Liver (tissue), 9 donors: ENCODE measurements around the gene RPS6KA6. TPM values are rescaled to one million over a fixed set of nuclear protein-coding genes. Genes with fewer than 3 reads are reported as not detected.

ENCODE experiments used
- DNase-seq: peaks from one replicate; pipeline ENCODE4 v3.0.0-alpha.2; 2017; ENCODE audit warnings: low spot score
- H3K27ac ChIP-seq, 2 donors: one replicate each; pipeline ENCODE4 v1.7.0; 2013; ENCODE audit warnings: inconsistent platforms in 2 of 2, low read length in 2 of 2, control low read depth in 1 of 2, low read depth in 1 of 2, mild to moderate bottlenecking in 1 of 2
- H3K27me3 ChIP-seq, 4 donors: one replicate each; pipeline versions ENCODE4 v1.6.1 to v1.7.0; 2013; ENCODE audit warnings: low read length in 3 of 4, inconsistent platforms in 1 of 4, mild to moderate bottlenecking in 1 of 4, moderate library complexity in 1 of 4; ENCODE audit not compliant: control insufficient read depth in 4 of 4, insufficient read depth in 4 of 4
- H3K36me3 ChIP-seq, 4 donors: one replicate each; pipeline versions ENCODE4 v1.6.1 to v1.7.0; 2013; ENCODE audit warnings: low read length in 3 of 4, mild to moderate bottlenecking in 3 of 4, low read depth in 1 of 4, moderate library complexity in 1 of 4; ENCODE audit not compliant: control insufficient read depth in 4 of 4, insufficient read depth in 3 of 4
- H3K4me1 ChIP-seq, 4 donors: one replicate each; pipeline versions ENCODE4 v1.6.1 to v1.7.0; 2013; ENCODE audit warnings: low read length in 3 of 4, mild to moderate bottlenecking in 3 of 4, moderate library complexity in 1 of 4; ENCODE audit not compliant: control insufficient read depth in 4 of 4, insufficient read depth in 4 of 4
- H3K4me3 ChIP-seq, 3 donors: one replicate each; pipeline versions ENCODE4 v1.6.1 to v1.7.0; 2013; ENCODE audit warnings: low read length in 3 of 3, control low read depth in 1 of 3, low read depth in 1 of 3, mild to moderate bottlenecking in 1 of 3
- H3K9ac ChIP-seq, 2 donors: one replicate each; pipeline ENCODE4 v1.7.0; 2013; ENCODE audit warnings: low read length in 2 of 2, mild to moderate bottlenecking in 2 of 2, moderate library complexity in 2 of 2, control low read depth in 1 of 2, low read depth in 1 of 2
- H3K9me3 ChIP-seq, 4 donors: one replicate each; pipeline versions ENCODE4 v1.6.1 to v1.7.0; 2013; ENCODE audit warnings: low read length in 3 of 4; ENCODE audit not compliant: control insufficient read depth in 4 of 4
- CTCF ChIP-seq: fragments of 150-350 bp; IDR thresholded peaks from 2 replicates; pipeline ENCODE4 v1.5.1; 2017; ENCODE audit warnings: improper control_type of control experiment, low read depth, low read length; ENCODE audit not compliant: missing input control
- EGR1 ChIP-seq, 2 donors: IDR thresholded peaks; 2 replicates each; pipeline ENCODE4 v1.6.1; 2016 to 2018; ENCODE audit warnings: antibody characterized with exemption in 2 of 2, low read depth in 2 of 2
- FOXA1 ChIP-seq: IDR thresholded peaks from 2 replicates; pipeline ENCODE4 v1.6.1; 2016; ENCODE audit warnings: antibody characterized with exemption
- FOXA2 ChIP-seq: IDR thresholded peaks from 2 replicates; pipeline ENCODE4 v1.6.1; 2016; ENCODE audit warnings: antibody characterized with exemption
- GABPA ChIP-seq, 2 donors: IDR thresholded peaks in 1 of 2; conservative IDR thresholded peaks in 1 of 2; 2 replicates each; pipeline ENCODE4 v1.6.1; 2016; ENCODE audit warnings: antibody characterized with exemption in 2 of 2, mild to moderate bottlenecking in 1 of 2, moderate library complexity in 1 of 2
- HNF4A ChIP-seq, 2 donors: conservative IDR thresholded peaks; 2 replicates each; pipeline ENCODE4 v1.6.1; 2016; ENCODE audit warnings: antibody characterized with exemption in 2 of 2, mild to moderate bottlenecking in 2 of 2
- HNF4G ChIP-seq: IDR thresholded peaks from 2 replicates; pipeline ENCODE4 v1.6.1; 2016; ENCODE audit warnings: antibody characterized with exemption
- JUND ChIP-seq, 2 donors: IDR thresholded peaks; 2 replicates each; pipeline ENCODE4 v1.6.1; 2016; ENCODE audit warnings: antibody characterized with exemption in 2 of 2
- NR2F2 ChIP-seq: IDR thresholded peaks from 2 replicates; pipeline ENCODE4 v1.6.1; 2016; ENCODE audit warnings: antibody characterized with exemption
- RAD21 ChIP-seq, 2 donors: IDR thresholded peaks; 2 replicates each; pipeline ENCODE4 v1.6.1; 2016; ENCODE audit warnings: antibody characterized with exemption in 2 of 2, mild to moderate bottlenecking in 2 of 2
- RXRA ChIP-seq, 2 donors: IDR thresholded peaks; 2 replicates each; pipeline ENCODE4 v1.6.1; 2017 to 2018; ENCODE audit warnings: antibody characterized with exemption in 2 of 2, mild to moderate bottlenecking in 1 of 2
- SP1 ChIP-seq: IDR thresholded peaks from 2 replicates; pipeline ENCODE4 v1.6.1; 2018; ENCODE audit warnings: antibody characterized with exemption, mild to moderate bottlenecking
- TAF1 ChIP-seq: conservative IDR thresholded peaks from 2 replicates; pipeline ENCODE4 v1.6.1; 2016; ENCODE audit warnings: antibody characterized with exemption, mild to moderate bottlenecking
- YY1 ChIP-seq: IDR thresholded peaks from 2 replicates; pipeline ENCODE4 v1.6.1; 2016; ENCODE audit warnings: antibody characterized with exemption, mild to moderate bottlenecking
- ZBTB33 ChIP-seq: IDR thresholded peaks from 2 replicates; pipeline ENCODE4 v1.6.1; 2016; ENCODE audit warnings: antibody characterized with exemption
- WGBS: extraction: QIAGEN DNeasy Blood & Tissue Kit; methylation state at CpG from one replicate; pipeline ENCODE4 v1.1.7; 2013; 5-methylcytosine and 5-hydroxymethylcytosine counted together
- polyA plus RNA-seq, 2 donors: library from polyadenylated mRNA; stranded (reverse) in 1 of 2; unstranded in 1 of 2; fragments of 200-250 nt in 1 of 2; fragments of >200 nt in 1 of 2; fragmentation: Nextera tagmentation in 1 of 2; extraction: Ambion mirVana in 1 of 2; gene quantifications; one replicate each; pipeline versions ENCODE4 v1.2.1 to v1.2.3, GENCODE V29; 2013 to 2015
- total RNA-seq, 2 donors: library from RNA; depleted of rRNA; stranded (reverse); fragments of >200 nt; gene quantifications; one replicate each; pipeline ENCODE4 v1.2.3, GENCODE V29; 2014
- TF ChIP-seq, protein P1 (sequence below): IDR thresholded peaks from 2 replicates; pipeline ENCODE4 v1.6.1; 2016; ENCODE audit warnings: antibody characterized with exemption, mild to moderate bottlenecking
- TF ChIP-seq, protein P2 (sequence below): IDR thresholded peaks from 2 replicates; pipeline ENCODE4 v1.6.1; 2016; ENCODE audit warnings: antibody characterized with exemption
- TF ChIP-seq, protein P3 (sequence below): IDR thresholded peaks from 2 replicates; pipeline ENCODE4 v1.6.1; 2016; ENCODE audit warnings: antibody characterized with exemption
- donor health status: healthy.
- donor health status: healthy.
- donor health status: healthy.
- donor health status: healthy.
- donor health status: healthy.

RPS6KA6 gene
- total and polyA plus RNA-seq, 4 donors, result 0.39 to 1.9 (median 0.91) TPM

GRCh38 chrX:84161641-84162040, 26.4 kb downstream of the RPS6KA6 start (continued):
- TF ChIP-seq, protein P1, sequence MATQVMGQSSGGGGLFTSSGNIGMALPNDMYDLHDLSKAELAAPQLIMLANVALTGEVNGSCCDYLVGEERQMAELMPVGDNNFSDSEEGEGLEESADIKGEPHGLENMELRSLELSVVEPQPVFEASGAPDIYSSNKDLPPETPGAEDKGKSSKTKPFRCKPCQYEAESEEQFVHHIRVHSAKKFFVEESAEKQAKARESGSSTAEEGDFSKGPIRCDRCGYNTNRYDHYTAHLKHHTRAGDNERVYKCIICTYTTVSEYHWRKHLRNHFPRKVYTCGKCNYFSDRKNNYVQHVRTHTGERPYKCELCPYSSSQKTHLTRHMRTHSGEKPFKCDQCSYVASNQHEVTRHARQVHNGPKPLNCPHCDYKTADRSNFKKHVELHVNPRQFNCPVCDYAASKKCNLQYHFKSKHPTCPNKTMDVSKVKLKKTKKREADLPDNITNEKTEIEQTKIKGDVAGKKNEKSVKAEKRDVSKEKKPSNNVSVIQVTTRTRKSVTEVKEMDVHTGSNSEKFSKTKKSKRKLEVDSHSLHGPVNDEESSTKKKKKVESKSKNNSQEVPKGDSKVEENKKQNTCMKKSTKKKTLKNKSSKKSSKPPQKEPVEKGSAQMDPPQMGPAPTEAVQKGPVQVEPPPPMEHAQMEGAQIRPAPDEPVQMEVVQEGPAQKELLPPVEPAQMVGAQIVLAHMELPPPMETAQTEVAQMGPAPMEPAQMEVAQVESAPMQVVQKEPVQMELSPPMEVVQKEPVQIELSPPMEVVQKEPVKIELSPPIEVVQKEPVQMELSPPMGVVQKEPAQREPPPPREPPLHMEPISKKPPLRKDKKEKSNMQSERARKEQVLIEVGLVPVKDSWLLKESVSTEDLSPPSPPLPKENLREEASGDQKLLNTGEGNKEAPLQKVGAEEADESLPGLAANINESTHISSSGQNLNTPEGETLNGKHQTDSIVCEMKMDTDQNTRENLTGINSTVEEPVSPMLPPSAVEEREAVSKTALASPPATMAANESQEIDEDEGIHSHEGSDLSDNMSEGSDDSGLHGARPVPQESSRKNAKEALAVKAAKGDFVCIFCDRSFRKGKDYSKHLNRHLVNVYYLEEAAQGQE, result no peak
- TF ChIP-seq FOXA2 (no peak), HNF4A (conservative IDR thresholded peaks at IDR 0.05) (no peak), HNF4G (no peak), SP1 (no peak), TAF1 (no peak)

DNA sequence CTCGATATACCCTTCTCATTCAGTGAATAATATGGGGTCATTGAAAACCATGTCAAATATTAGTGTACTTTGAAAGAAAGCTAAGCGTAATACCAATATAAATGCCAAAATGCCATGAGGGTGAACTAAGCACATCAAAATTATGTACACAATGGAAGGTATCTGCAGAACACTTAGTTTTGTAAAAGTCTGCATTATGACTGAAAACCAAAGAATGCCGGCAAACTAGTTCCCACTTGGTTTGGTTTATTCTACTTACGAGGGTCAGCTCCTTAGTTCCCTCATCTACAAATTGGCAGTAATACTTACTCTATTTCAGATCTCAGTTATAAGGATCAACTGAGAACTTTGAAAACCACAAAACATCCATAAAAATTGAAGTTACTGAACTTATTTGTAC, 27.3 kb downstream of the RPS6KA6 start:
- Histone ChIP-seq H3K27me3 (peaks cover 0 to 4% (median 0%) of the 10 kb centered on the region in 4 donors), H3K9ac (no peak overlapping the region), H3K9me3 (no peaks in the 10 kb centered on the region), H3K4me3 (no peak overlapping the region), H3K27ac (no peak overlapping the region), H3K4me1 (no peaks in the 10 kb centered on the region), H3K36me3 (no peaks in the 10 kb centered on the region)
- no peak for DNase-seq
- TF ChIP-seq YY1 (no peak), FOXA2 (no peak), NR2F2 (no peak), FOXA1 (no peak), EGR1 (IDR thresholded peaks at IDR 0.05; ENCODE audit: low read depth in 2 of 2) (no peak)
- 96% methylated on average over 4 of the region's 4 CpGs for WGBS

GRCh38 chrX:84156821-84157220, 31.2 kb downstream of the RPS6KA6 start:
- no peak for DNase-seq
- no peaks in the 10 kb centered on the region for H3K9me3 ChIP-seq
- TF ChIP-seq FOXA2 (no peak), JUND (IDR thresholded peaks at IDR 0.05) (no peak), FOXA1 (no peak), HNF4A (conservative IDR thresholded peaks at IDR 0.05) (no peak), ZBTB33 (no peak), RXRA (IDR thresholded peaks at IDR 0.05) (no peak), SP1 (no peak), NR2F2 (no peak), TAF1 (no peak), EGR1 (IDR thresholded peaks at IDR 0.05; ENCODE audit: low read depth in 2 of 2) (no peak), HNF4G (no peak), YY1 (no peak), RAD21 (IDR thresholded peaks at IDR 0.05) (no peak), CTCF (no peak), GABPA (IDR thresholded peaks at IDR 0.05 in 1 of 2, conservative IDR thresholded peaks at IDR 0.05 in 1 of 2) (no peak)
- TF ChIP-seq, protein P1, result no peak
- TF ChIP-seq, protein P2, sequence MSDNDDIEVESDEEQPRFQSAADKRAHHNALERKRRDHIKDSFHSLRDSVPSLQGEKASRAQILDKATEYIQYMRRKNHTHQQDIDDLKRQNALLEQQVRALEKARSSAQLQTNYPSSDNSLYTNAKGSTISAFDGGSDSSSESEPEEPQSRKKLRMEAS, result no peak
- TF ChIP-seq, protein P3, sequence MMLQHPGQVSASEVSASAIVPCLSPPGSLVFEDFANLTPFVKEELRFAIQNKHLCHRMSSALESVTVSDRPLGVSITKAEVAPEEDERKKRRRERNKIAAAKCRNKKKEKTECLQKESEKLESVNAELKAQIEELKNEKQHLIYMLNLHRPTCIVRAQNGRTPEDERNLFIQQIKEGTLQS, result no peak
- H3K9ac ChIP-seq, result no peak overlapping the region
- peaks cover 0 to 4% (median 0%) of the 10 kb centered on the region in 4 donors for H3K27me3 ChIP-seq
- H3K4me1 ChIP-seq, result no peaks in the 10 kb centered on the region
- no peak overlapping the region for H3K4me3 ChIP-seq
- H3K36me3 ChIP-seq, result no peaks in the 10 kb centered on the region
- H3K27ac ChIP-seq, result no peak overlapping the region
- 97% methylated on average over 1 of the region's 1 CpG for WGBS
